Lower leg skin (tissue), 3 donors: ENCODE results near the gene MTFMT.
"Not testable (repeated sequence)": the region's sequence is repeated elsewhere in the genome, so short reads cannot be mapped to it uniquely, and the experiment has no call there.

Experiments
- POLR2A ChIP-seq, 2 donors: fragments of 450-650 bp; IDR thresholded peaks; one replicate each; pipeline ENCODE4 v1.6.1; 2016 to 2017; ENCODE audit warnings: antibody characterized with exemption in 2 of 2, mild to moderate bottlenecking in 1 of 2, moderate library complexity in 1 of 2
- TF ChIP-seq, protein P1 (sequence below), 3 donors: fragments of 450-650 bp; IDR thresholded peaks; one replicate each; pipeline ENCODE4 v1.5.1; 2016; ENCODE audit warnings: antibody characterized with exemption in 3 of 3, mild to moderate bottlenecking in 3 of 3, moderate library complexity in 2 of 3

DNA sequence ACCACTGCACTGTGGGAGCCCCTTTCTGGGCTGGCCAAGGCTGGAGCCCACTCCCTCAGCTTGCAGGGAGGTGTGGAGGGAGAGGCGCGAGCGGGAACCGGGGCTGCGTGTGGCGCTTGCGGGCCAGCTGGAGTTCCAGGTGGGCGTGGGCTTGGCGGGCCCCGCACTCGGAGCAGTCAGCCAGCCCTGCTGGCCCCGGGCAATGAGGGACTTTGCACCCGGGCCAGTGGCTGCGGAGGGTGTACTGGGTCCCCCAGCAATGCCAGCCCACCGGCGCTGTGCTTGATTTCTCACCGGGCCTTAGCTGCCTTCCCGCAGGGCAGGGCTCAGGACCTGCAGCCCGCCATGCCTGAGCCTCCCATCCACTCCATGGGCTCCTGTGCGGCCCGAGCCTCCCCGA lies 45.5 kb upstream of the MTFMT start:
- TF ChIP-seq, protein P1, sequence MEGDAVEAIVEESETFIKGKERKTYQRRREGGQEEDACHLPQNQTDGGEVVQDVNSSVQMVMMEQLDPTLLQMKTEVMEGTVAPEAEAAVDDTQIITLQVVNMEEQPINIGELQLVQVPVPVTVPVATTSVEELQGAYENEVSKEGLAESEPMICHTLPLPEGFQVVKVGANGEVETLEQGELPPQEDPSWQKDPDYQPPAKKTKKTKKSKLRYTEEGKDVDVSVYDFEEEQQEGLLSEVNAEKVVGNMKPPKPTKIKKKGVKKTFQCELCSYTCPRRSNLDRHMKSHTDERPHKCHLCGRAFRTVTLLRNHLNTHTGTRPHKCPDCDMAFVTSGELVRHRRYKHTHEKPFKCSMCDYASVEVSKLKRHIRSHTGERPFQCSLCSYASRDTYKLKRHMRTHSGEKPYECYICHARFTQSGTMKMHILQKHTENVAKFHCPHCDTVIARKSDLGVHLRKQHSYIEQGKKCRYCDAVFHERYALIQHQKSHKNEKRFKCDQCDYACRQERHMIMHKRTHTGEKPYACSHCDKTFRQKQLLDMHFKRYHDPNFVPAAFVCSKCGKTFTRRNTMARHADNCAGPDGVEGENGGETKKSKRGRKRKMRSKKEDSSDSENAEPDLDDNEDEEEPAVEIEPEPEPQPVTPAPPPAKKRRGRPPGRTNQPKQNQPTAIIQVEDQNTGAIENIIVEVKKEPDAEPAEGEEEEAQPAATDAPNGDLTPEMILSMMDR (IDR thresholded peaks at IDR 0.05), result not testable (repeated sequence)
- TF ChIP-seq POLR2A (IDR thresholded peaks at IDR 0.05), result not testable (repeated sequence)
